Measurements from ENCODE around the gene ARL15. TPM values are rescaled to one million over a fixed set of nuclear protein-coding genes. Genes with fewer than 3 reads are reported as not detected.

Gene ARL15
- total and polyA plus RNA-seq, 9 of the 15 experiments (the other 6 are each of a cell fraction or from before 2014, with no cell fraction given) = 18.5 to 80.4 (median 57.0) TPM

GRCh38 chr5:54115735-54116403 lies 194.5 kb downstream of the ARL15 start:
- H3K4me1 ChIP-seq (replicated peaks in 1 of 2; ENCODE audit: control insufficient read depth in 2 of 2, insufficient read depth in 2 of 2, low read length in 2 of 2) = no peaks in the 10 kb centered on the region
- H3K9me1 ChIP-seq (ENCODE audit: control insufficient read depth, insufficient read depth, low read length) = no peaks in the 10 kb centered on the region
- WGBS (ENCODE audit: insufficient coverage, low coverage, missing lambda C conversion rate) = 52% methylated on average over 3 of the region's 3 CpGs
- H3K9me3 ChIP-seq (replicated peaks; ENCODE audit: control insufficient read depth, insufficient read depth, low read depth, low read length) = no peaks in the 10 kb centered on the region
- ATAC-seq (peak; percentile 38; the same call in 2 of the 3 replicates), DNase-seq (ENCODE audit: extremely low read depth in 1 of 4, low spot score in 3 of 4) (no peak), FAIRE-seq (no peak)
- H3K4me3 ChIP-seq = no peak overlapping the region
- BruUV-seq (replicated peaks) = no TSS peak
- no peak overlapping the region for H3K9ac ChIP-seq (ENCODE audit: insufficient read depth in 1 of 2, low read depth in 2 of 2, low read length in 2 of 2)
- H3K27me3 ChIP-seq (ENCODE audit: control insufficient read depth in 2 of 2, insufficient read depth in 2 of 2, low read length in 2 of 2) = no peaks in the 10 kb centered on the region
- 0 out of 2 replicates have a peak, but pooled peaks cover 7% of the 10 kb centered on the region for H4K20me1 ChIP-seq (replicated peaks; ENCODE audit: control insufficient read depth, insufficient read depth, low read length)
- intact Hi-C loops (cut with micrococcal nuclease) (no loop called here), in situ Hi-C loops (cut with MboI) (no loop called here)
- no peak overlapping the region for H3K4me2 ChIP-seq (ENCODE audit: insufficient read depth, low read length)
- H3K79me2 ChIP-seq (ENCODE audit: control insufficient read depth, insufficient read depth, low read length) = peaks cover 36% of the 10 kb centered on the region; the same call in 1 of the 3 replicates
- H3K36me3 ChIP-seq (ENCODE audit: control insufficient read depth, insufficient read depth, low read length) = peaks cover 30% of the 10 kb centered on the region; the same call in 2 of the 3 replicates
- H3K27ac ChIP-seq (ENCODE audit: extremely low read depth, low read depth, low read length) = no peak overlapping the region
- CTCF ChIA-PET (ENCODE audit: low intra/inter-chr PET ratio) = interaction anchor here (0.6 kb wide), 1 partner anchor 18 kb away, joined by 4 read pairs; no protein-coding TSS in a partner anchor
- TF ChIP-seq ZNF174 (CRISPR knock-in tag; IDR thresholded peaks at IDR 0.05) (no peak), ZFP36 (IDR thresholded peaks at IDR 0.05; ENCODE audit: low read depth, low read length, partially characterized antibody) (no peak), DDX20 (tag; IDR thresholded peaks at IDR 0.05; ENCODE audit: low read depth) (no peak), VEZF1 (CRISPR knock-in tag; IDR thresholded peaks at IDR 0.05) (no peak), ZNF655 (CRISPR knock-in tag; IDR thresholded peaks at IDR 0.05) (no peak), TAF1 (IDR thresholded peaks at IDR 0.05; ENCODE audit: control insufficient read depth, extremely low read depth, insufficient read depth, low read length, severe bottlenecking) (no peak), NFYB (IDR thresholded peaks at IDR 0.05; ENCODE audit: extremely low read depth, insufficient read length) (no peak), ZNF280B (CRISPR knock-in tag; IDR thresholded peaks at IDR 0.05) (no peak), TAF9B (IDR thresholded peaks at IDR 0.05; ENCODE audit: partially characterized antibody) (no peak), SOX6 (IDR thresholded peaks at IDR 0.05) (no peak), ZNF354B (CRISPR knock-in tag; IDR thresholded peaks at IDR 0.05) (no peak), KLF16 (IDR thresholded peaks at IDR 0.05) (no peak)
- POLR2A ChIA-PET = interaction anchor here (1.7 kb wide), 1 partner anchor 12 kb away, joined by 4 read pairs; no protein-coding TSS in a partner anchor
- H2AFZ ChIP-seq (ENCODE audit: low read depth, low read length) = no peak overlapping the region

Data from K562 (cell line).